ENCODE results near the gene NGDN. TPM values are rescaled to one million over a fixed set of nuclear protein-coding genes. Genes with fewer than 3 reads are reported as not detected.

The NGDN gene
- total RNA-seq, 6 experiments from 2014 or later, result 22.6 to 29.9 (median 24.1) TPM

DNA sequence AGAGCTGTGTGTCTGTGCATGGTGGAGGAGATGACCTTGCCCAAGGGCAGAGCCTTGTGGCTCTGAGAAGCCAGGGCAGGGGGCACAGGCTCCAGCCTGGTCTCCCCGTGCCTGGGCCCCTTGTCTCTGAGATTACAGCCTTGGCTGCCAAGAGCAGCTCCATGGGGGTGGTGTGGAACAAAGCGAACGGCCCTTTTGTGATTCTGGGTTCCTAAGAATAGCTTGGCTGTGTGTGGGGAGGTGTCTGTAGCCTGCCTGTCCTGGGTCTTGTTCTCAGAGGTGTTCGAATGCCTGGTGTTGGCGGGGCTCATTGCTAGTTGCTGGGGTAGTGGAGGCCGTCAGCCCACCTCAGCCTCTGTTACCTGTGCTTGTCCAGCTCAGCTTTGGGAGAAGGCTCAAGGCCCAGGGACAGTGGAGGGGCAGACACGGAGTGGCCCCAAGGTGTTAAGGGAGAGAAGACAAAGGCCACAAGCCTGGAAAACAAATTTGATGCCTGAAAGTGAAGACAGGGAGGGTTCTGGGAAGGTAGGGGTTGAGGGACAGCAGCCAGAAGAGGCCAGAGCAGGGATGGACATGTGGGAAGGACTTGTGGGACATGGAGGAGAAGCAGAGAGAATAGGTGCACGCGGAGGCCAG is 26.7 kb upstream of the NGDN start:
- Mint-ChIP-seq H3K4me1 (ENCODE audit: low read depth) (0 out of 2 replicates have a peak, but pooled peaks cover 4% of the 10 kb centered on the region), H3K9me3 (no peaks in the 10 kb centered on the region), H3K27me3 (ENCODE audit: insufficient read depth) (peaks cover 41% of the 10 kb centered on the region), H3K36me3 (ENCODE audit: low read depth) (no peaks in the 10 kb centered on the region), H3K4me3 (no peak overlapping the region), H3K27ac (no peak overlapping the region)
- DNase-seq, result no peak
- TF ChIP-seq, protein P1, sequence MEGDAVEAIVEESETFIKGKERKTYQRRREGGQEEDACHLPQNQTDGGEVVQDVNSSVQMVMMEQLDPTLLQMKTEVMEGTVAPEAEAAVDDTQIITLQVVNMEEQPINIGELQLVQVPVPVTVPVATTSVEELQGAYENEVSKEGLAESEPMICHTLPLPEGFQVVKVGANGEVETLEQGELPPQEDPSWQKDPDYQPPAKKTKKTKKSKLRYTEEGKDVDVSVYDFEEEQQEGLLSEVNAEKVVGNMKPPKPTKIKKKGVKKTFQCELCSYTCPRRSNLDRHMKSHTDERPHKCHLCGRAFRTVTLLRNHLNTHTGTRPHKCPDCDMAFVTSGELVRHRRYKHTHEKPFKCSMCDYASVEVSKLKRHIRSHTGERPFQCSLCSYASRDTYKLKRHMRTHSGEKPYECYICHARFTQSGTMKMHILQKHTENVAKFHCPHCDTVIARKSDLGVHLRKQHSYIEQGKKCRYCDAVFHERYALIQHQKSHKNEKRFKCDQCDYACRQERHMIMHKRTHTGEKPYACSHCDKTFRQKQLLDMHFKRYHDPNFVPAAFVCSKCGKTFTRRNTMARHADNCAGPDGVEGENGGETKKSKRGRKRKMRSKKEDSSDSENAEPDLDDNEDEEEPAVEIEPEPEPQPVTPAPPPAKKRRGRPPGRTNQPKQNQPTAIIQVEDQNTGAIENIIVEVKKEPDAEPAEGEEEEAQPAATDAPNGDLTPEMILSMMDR (IDR thresholded peaks at IDR 0.05), result no peak

DNA sequence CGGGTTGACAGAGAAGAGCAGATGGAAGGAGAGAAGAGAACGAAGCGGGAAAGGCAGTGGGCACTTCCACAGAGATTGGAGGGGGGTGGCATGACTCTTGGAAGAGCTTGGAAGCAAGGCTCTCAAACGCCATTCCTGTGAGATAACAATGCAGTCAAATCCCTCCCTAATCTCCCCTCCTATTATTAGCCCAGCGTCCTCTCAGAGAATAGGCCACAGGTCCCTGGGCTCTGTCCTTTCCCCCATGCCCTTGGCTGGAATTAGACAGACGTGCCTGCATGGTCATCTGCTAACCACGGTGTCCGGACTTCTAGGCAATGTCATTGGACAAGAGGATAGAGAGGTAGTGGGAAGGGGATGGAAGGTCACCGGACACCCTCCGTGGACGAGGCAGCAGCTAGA is 26.1 kb upstream of the NGDN start:
- no peaks in the 10 kb centered on the region for H3K36me3 Mint-ChIP-seq (ENCODE audit: low read depth)
- H3K4me1 Mint-ChIP-seq (ENCODE audit: low read depth), result 0 out of 2 replicates have a peak, but pooled peaks cover 4% of the 10 kb centered on the region
- DNase-seq, result no peak
- H3K9me3 Mint-ChIP-seq, result no peaks in the 10 kb centered on the region
- no peak overlapping the region for H3K27ac Mint-ChIP-seq
- TF ChIP-seq, protein P1 (IDR thresholded peaks at IDR 0.05), result no peak
- H3K4me3 Mint-ChIP-seq, result no peak overlapping the region
- H3K27me3 Mint-ChIP-seq (ENCODE audit: insufficient read depth), result peaks cover 42% of the 10 kb centered on the region

DNA sequence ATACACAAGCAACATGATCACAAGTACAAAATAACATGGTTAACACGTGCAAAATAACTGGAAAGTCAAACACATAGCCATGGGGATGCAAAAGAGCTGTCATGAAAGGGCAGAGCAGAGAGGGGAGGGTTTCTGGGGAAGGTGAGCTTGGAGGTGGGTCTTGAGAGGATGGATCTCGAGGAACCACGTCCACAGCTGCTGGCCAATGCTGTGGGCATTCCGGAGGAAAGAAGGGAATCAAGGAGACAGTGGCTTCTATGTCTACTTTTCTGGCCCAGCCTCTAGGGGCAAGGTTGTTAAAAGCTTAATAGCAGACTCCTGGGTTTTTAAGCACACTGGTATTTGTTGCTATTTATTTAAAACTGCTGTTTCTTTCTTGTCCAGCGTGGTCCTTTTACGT is 25.6 kb upstream of the NGDN start:
- peaks cover 42% of the 10 kb centered on the region for H3K27me3 Mint-ChIP-seq (ENCODE audit: insufficient read depth)

GRCh38 chr14:23444314-23444713 is 25.2 kb upstream of the NGDN start:
- Mint-ChIP-seq H3K9me3 (no peaks in the 10 kb centered on the region), H3K27me3 (ENCODE audit: insufficient read depth) (peaks cover 40% of the 10 kb centered on the region), H3K4me3 (no peak overlapping the region), H3K4me1 (ENCODE audit: low read depth) (0 out of 2 replicates have a peak, but pooled peaks cover 4% of the 10 kb centered on the region), H3K36me3 (ENCODE audit: low read depth) (no peaks in the 10 kb centered on the region), H3K27ac (no peak overlapping the region)
- DNase-seq, result no peak
- TF ChIP-seq, protein P1 (IDR thresholded peaks at IDR 0.05), result no peak

More for the DNA sequence above, 25.6 kb upstream of the NGDN start:
- no peak overlapping the region for H3K4me3 Mint-ChIP-seq
- DNase-seq, result no peak
- 0 out of 2 replicates have a peak, but pooled peaks cover 4% of the 10 kb centered on the region for H3K4me1 Mint-ChIP-seq (ENCODE audit: low read depth)
- no peaks in the 10 kb centered on the region for H3K9me3 Mint-ChIP-seq
- no peak overlapping the region for H3K27ac Mint-ChIP-seq
- no peaks in the 10 kb centered on the region for H3K36me3 Mint-ChIP-seq (ENCODE audit: low read depth)
- TF ChIP-seq, protein P1 (IDR thresholded peaks at IDR 0.05), result no peak

- TF ChIP-seq, protein P1 (IDR thresholded peaks at IDR 0.05), result no peak
- H3K4me3 Mint-ChIP-seq, result no peak overlapping the region
- 0 out of 2 replicates have a peak, but pooled peaks cover 4% of the 10 kb centered on the region for H3K4me1 Mint-ChIP-seq (ENCODE audit: low read depth)
- no peak for DNase-seq
- H3K36me3 Mint-ChIP-seq (ENCODE audit: low read depth), result no peaks in the 10 kb centered on the region
- no peak overlapping the region for H3K27ac Mint-ChIP-seq
- peaks cover 31% of the 10 kb centered on the region for H3K27me3 Mint-ChIP-seq (ENCODE audit: insufficient read depth)
- no peaks in the 10 kb centered on the region for H3K9me3 Mint-ChIP-seq
Observed at GRCh38 chr14:23445773-23446172, 23.7 kb upstream of the NGDN start.
